ENCODE data around the gene IQSEC2. TPM values are rescaled to one million over a fixed set of nuclear protein-coding genes. Genes with fewer than 3 reads are reported as not detected.

IQSEC2 gene
- total RNA-seq, 1 experiment from 2014 or later: not detected

DNA sequence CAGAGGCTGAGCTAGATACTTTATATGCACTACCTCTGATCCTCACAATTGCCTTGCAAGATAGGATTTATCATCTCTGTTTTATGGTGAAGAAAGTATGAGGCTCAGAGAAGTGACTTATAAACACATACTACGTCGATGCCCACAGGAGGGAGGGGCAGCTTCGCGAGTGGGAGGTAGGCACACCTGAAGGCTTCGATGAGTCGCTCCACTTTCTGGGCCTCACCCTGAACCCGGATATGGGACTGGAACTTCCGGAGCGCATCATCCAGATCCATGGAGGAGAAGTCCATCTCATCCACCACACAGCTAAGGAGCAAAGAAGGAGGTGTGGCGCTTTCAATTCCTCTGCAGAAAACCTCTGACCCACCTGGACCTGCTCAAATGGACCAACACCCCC, 33.5 kb downstream of the IQSEC2 start:
- no peak for DNase-seq
- Histone ChIP-seq H3K9ac (ENCODE audit: low read length) (no peak overlapping the region), H3K9me2 (replicated peaks; ENCODE audit: insufficient read depth, low read length) (no peaks in the 10 kb centered on the region), H2AFZ (ENCODE audit: low read length) (no peak overlapping the region), H3K4me2 (ENCODE audit: low read depth, low read length, poor library complexity, severe bottlenecking) (no peak overlapping the region), H4K20me1 (ENCODE audit: insufficient read depth, low read depth, low read length) (no peaks in the 10 kb centered on the region), H3K4me3 (ENCODE audit: low read length) (no peak overlapping the region), H3K79me2 (ENCODE audit: low read length) (no peaks in the 10 kb centered on the region), H3K36me3 (ENCODE audit: insufficient read depth, low read length) (no peaks in the 10 kb centered on the region), H3K27ac (ENCODE audit: low read length) (no peak overlapping the region), H3K27me3 (ENCODE audit: low read length) (no peaks in the 10 kb centered on the region), H3K4me1 (ENCODE audit: low read length) (no peaks in the 10 kb centered on the region), H3K9me3 (ENCODE audit: low read length) (no peaks in the 10 kb centered on the region)

DNA sequence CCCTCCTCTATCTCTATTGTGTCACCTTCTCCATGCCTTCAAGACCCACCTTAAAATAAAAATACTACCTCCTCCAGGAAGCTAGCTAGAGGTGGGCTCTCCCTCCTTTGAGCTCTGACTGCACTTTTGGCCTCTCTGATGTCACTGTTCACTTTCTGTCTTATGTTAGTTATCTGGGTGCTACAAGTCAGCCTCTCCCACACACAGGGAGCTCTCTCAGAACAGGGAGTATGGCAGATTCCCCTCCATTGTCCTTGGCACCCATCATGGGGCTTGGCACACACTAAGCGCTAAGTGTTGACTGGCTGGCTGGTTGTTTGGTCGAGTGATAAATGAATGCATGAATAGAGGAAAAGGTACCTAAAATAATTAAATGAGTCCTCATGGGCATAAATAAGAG, 35.2 kb downstream of the IQSEC2 start:
- Histone ChIP-seq H3K27me3 (ENCODE audit: low read length) (no peaks in the 10 kb centered on the region), H3K4me3 (ENCODE audit: low read length) (no peak overlapping the region), H3K9me2 (replicated peaks; ENCODE audit: insufficient read depth, low read length) (no peaks in the 10 kb centered on the region), H2AFZ (ENCODE audit: low read length) (no peak overlapping the region), H3K4me1 (ENCODE audit: low read length) (no peaks in the 10 kb centered on the region), H3K4me2 (ENCODE audit: low read depth, low read length, poor library complexity, severe bottlenecking) (no peak overlapping the region), H3K79me2 (ENCODE audit: low read length) (no peaks in the 10 kb centered on the region), H3K9me3 (ENCODE audit: low read length) (no peaks in the 10 kb centered on the region), H4K20me1 (ENCODE audit: insufficient read depth, low read depth, low read length) (no peaks in the 10 kb centered on the region), H3K36me3 (ENCODE audit: insufficient read depth, low read length) (no peaks in the 10 kb centered on the region), H3K27ac (ENCODE audit: low read length) (no peak overlapping the region), H3K9ac (ENCODE audit: low read length) (no peak overlapping the region)
- no peak for DNase-seq

GRCh38 chrX:53244610-53245009, 36.8 kb downstream of the IQSEC2 start:
- Histone ChIP-seq H2AFZ (ENCODE audit: low read length) (no peak overlapping the region), H3K27me3 (ENCODE audit: low read length) (no peaks in the 10 kb centered on the region), H3K4me3 (ENCODE audit: low read length) (no peak overlapping the region), H3K27ac (ENCODE audit: low read length) (no peak overlapping the region), H3K79me2 (ENCODE audit: low read length) (no peaks in the 10 kb centered on the region), H3K9me3 (ENCODE audit: low read length) (no peaks in the 10 kb centered on the region), H3K9me2 (replicated peaks; ENCODE audit: insufficient read depth, low read length) (no peaks in the 10 kb centered on the region), H3K4me2 (ENCODE audit: low read depth, low read length, poor library complexity, severe bottlenecking) (no peak overlapping the region), H3K9ac (ENCODE audit: low read length) (no peak overlapping the region), H3K36me3 (ENCODE audit: insufficient read depth, low read length) (no peaks in the 10 kb centered on the region), H4K20me1 (ENCODE audit: insufficient read depth, low read depth, low read length) (no peaks in the 10 kb centered on the region), H3K4me1 (ENCODE audit: low read length) (no peaks in the 10 kb centered on the region)
- DNase-seq: no peak

DNA sequence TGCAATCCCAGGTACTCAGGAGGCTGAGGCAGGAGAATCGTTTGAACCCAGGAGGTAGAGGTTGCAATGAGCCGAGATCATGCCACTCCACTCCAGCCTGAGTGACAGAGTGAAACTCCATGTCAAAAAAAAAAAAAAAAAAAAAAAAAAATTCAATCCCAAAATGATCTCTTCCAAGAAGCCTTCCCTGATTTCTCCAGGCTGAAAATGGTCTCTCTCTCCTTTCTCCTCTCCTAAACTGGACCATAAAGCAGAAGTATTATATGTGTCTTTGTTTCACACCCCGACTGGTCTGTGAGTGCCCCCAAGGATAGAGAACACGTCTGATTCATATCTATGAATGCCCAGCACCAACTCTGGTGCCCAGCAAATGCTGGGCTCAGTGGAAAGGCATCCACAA, 39.1 kb downstream of the IQSEC2 start:
- Histone ChIP-seq H3K9ac (ENCODE audit: low read length) (no peak overlapping the region), H3K36me3 (ENCODE audit: insufficient read depth, low read length) (no peaks in the 10 kb centered on the region), H3K9me2 (replicated peaks; ENCODE audit: insufficient read depth, low read length) (no peaks in the 10 kb centered on the region), H3K9me3 (ENCODE audit: low read length) (no peaks in the 10 kb centered on the region), H2AFZ (ENCODE audit: low read length) (no peak overlapping the region), H3K4me2 (ENCODE audit: low read depth, low read length, poor library complexity, severe bottlenecking) (no peak overlapping the region), H4K20me1 (ENCODE audit: insufficient read depth, low read depth, low read length) (no peaks in the 10 kb centered on the region), H3K27ac (ENCODE audit: low read length) (no peak overlapping the region), H3K27me3 (ENCODE audit: low read length) (no peaks in the 10 kb centered on the region), H3K79me2 (ENCODE audit: low read length) (no peaks in the 10 kb centered on the region), H3K4me3 (ENCODE audit: low read length) (no peak overlapping the region), H3K4me1 (ENCODE audit: low read length) (no peaks in the 10 kb centered on the region)
- no peak for DNase-seq

- H4K20me1 ChIP-seq (ENCODE audit: insufficient read depth, low read depth, low read length): no peaks in the 10 kb centered on the region
- H3K27ac ChIP-seq (ENCODE audit: low read length): no peak overlapping the region
- no peak for DNase-seq
- H3K4me1 ChIP-seq (ENCODE audit: low read length): no peaks in the 10 kb centered on the region
- no peaks in the 10 kb centered on the region for H3K36me3 ChIP-seq (ENCODE audit: insufficient read depth, low read length)
- H3K4me2 ChIP-seq (ENCODE audit: low read depth, low read length, poor library complexity, severe bottlenecking): no peak overlapping the region
- no peak overlapping the region for H3K4me3 ChIP-seq (ENCODE audit: low read length)
- H3K79me2 ChIP-seq (ENCODE audit: low read length): no peaks in the 10 kb centered on the region
- H3K27me3 ChIP-seq (ENCODE audit: low read length): no peaks in the 10 kb centered on the region
- no peaks in the 10 kb centered on the region for H3K9me3 ChIP-seq (ENCODE audit: low read length)
- H3K9me2 ChIP-seq (replicated peaks; ENCODE audit: insufficient read depth, low read length): no peaks in the 10 kb centered on the region
- H2AFZ ChIP-seq (ENCODE audit: low read length): no peak overlapping the region
- no peak overlapping the region for H3K9ac ChIP-seq (ENCODE audit: low read length)
Observed at GRCh38 chrX:53241558-53241957, 39.8 kb downstream of the IQSEC2 start.

DNA sequence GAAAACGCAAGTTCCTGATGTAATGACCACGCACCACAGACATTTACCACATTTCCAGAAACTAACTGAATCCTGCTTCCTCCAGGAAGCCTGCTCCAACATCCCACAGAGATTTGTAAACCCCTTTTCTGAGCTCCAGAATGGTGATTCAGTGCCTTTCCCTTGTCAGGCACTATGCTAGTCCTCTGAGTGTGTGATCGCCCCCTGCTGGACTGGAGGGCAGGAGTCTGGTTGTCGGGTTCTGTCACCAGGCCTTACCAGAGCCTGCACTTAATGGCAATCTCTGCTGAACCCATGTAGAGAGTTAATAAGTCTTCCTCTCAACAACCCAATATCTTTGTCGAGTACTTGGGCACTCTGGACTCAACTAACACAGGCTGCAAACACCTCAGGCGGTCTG, 41.9 kb downstream of the IQSEC2 start:
- Histone ChIP-seq H3K79me2 (ENCODE audit: low read length) (no peaks in the 10 kb centered on the region), H3K9me2 (replicated peaks; ENCODE audit: insufficient read depth, low read length) (no peaks in the 10 kb centered on the region), H2AFZ (ENCODE audit: low read length) (peak overlapping the region; percentile 58; the same call in 1 of the 2 replicates), H3K4me1 (ENCODE audit: low read length) (no peaks in the 10 kb centered on the region), H3K4me3 (ENCODE audit: low read length) (no peak overlapping the region), H3K27me3 (ENCODE audit: low read length) (no peaks in the 10 kb centered on the region), H3K36me3 (ENCODE audit: insufficient read depth, low read length) (no peaks in the 10 kb centered on the region), H4K20me1 (ENCODE audit: insufficient read depth, low read depth, low read length) (no peaks in the 10 kb centered on the region), H3K9ac (ENCODE audit: low read length) (no peak overlapping the region), H3K4me2 (ENCODE audit: low read depth, low read length, poor library complexity, severe bottlenecking) (no peak overlapping the region), H3K27ac (ENCODE audit: low read length) (no peak overlapping the region), H3K9me3 (ENCODE audit: low read length) (no peaks in the 10 kb centered on the region)
- peak; percentile 76 for DNase-seq

- H3K27ac ChIP-seq (ENCODE audit: low read length): no peak overlapping the region
- no peak overlapping the region for H2AFZ ChIP-seq (ENCODE audit: low read length)
- H3K4me3 ChIP-seq (ENCODE audit: low read length): no peak overlapping the region
- DNase-seq: no peak
- H3K9me2 ChIP-seq (replicated peaks; ENCODE audit: insufficient read depth, low read length): no peaks in the 10 kb centered on the region
- no peaks in the 10 kb centered on the region for H3K27me3 ChIP-seq (ENCODE audit: low read length)
- no peaks in the 10 kb centered on the region for H3K79me2 ChIP-seq (ENCODE audit: low read length)
- no peaks in the 10 kb centered on the region for H3K9me3 ChIP-seq (ENCODE audit: low read length)
- H3K4me1 ChIP-seq (ENCODE audit: low read length): no peaks in the 10 kb centered on the region
- H4K20me1 ChIP-seq (ENCODE audit: insufficient read depth, low read depth, low read length): no peaks in the 10 kb centered on the region
- no peak overlapping the region for H3K9ac ChIP-seq (ENCODE audit: low read length)
- H3K4me2 ChIP-seq (ENCODE audit: low read depth, low read length, poor library complexity, severe bottlenecking): no peak overlapping the region
- no peaks in the 10 kb centered on the region for H3K36me3 ChIP-seq (ENCODE audit: insufficient read depth, low read length)
Observed at GRCh38 chrX:53237056-53237455, 44.3 kb downstream of the IQSEC2 start.

- no peaks in the 10 kb centered on the region for H3K79me2 ChIP-seq (ENCODE audit: low read length)
- H3K4me2 ChIP-seq (ENCODE audit: low read depth, low read length, poor library complexity, severe bottlenecking): no peak overlapping the region
Observed at GRCh38 chrX:53236025-53236679, 45.2 kb downstream of the IQSEC2 start.

More at GRCh38 chrX:53236025-53236679, 45.2 kb downstream of the IQSEC2 start:
- no peaks in the 10 kb centered on the region for H3K27me3 ChIP-seq (ENCODE audit: low read length)
- H3K4me1 ChIP-seq (ENCODE audit: low read length): no peaks in the 10 kb centered on the region
- H2AFZ ChIP-seq (ENCODE audit: low read length): no peak overlapping the region
- no peaks in the 10 kb centered on the region for H3K9me2 ChIP-seq (replicated peaks; ENCODE audit: insufficient read depth, low read length)
- H3K27ac ChIP-seq (ENCODE audit: low read length): no peak overlapping the region
- no peaks in the 10 kb centered on the region for H3K36me3 ChIP-seq (ENCODE audit: insufficient read depth, low read length)
- H3K9me3 ChIP-seq (ENCODE audit: low read length): no peaks in the 10 kb centered on the region
- no peak for DNase-seq
- H3K9ac ChIP-seq (ENCODE audit: low read length): no peak overlapping the region
- H3K4me3 ChIP-seq (ENCODE audit: low read length): no peak overlapping the region
- no peaks in the 10 kb centered on the region for H4K20me1 ChIP-seq (ENCODE audit: insufficient read depth, low read depth, low read length)

Measured in Karpas-422 (cell line).